Esophagus muscularis mucosa (tissue), 3 donors: ENCODE measurements around the gene TAF11L3.

ENCODE experiments used
- CTCF ChIP-seq, 3 experiments: fragments of 200-600 bp in 2 of 3; fragments of 450-650 bp in 1 of 3; sonication (generic) in 2 of 3; IDR thresholded peaks; one replicate each; pipeline ENCODE4 v1.5.1; 2017 to 2019; ENCODE audit warnings: antibody characterized with exemption in 3 of 3, mild to moderate bottlenecking in 2 of 3, moderate library complexity in 1 of 3
- POLR2A ChIP-seq: fragments of 450-650 bp; IDR thresholded peaks from one replicate; pipeline ENCODE4 v1.6.1; 2017; ENCODE audit warnings: antibody characterized with exemption, moderate library complexity, mild to moderate bottlenecking, low read depth
- POLR2AphosphoS5 ChIP-seq, 2 donors: sonication (generic); formaldehyde crosslinking; IDR thresholded peaks; one replicate each; pipeline ENCODE4 v1.6.1; 2017; ENCODE audit warnings: antibody characterized with exemption in 2 of 2

DNA sequence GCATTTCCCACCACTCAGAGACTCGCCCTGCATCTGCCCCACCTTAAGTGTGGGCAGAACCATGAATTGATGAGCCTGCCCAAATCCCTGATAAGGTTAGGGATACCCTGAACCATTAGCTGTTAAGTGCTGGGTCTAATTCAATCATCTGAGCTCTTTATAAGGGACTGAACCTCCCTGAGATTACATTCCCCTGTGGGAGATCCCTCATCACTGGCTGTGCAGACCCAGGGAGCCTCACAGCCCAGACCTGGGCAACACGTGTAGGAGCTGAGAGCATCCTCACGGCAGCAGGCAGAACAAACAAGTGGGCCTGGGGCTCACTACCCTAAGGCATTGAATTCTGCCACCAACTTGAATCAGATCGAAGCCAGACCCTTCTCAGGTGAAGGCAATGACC lies 20.7 kb upstream of the TAF11L3 start:
- TF ChIP-seq POLR2A (no peak), CTCF (IDR thresholded peaks at IDR 0.05) (no peak), POLR2AphosphoS5 (IDR thresholded peaks at IDR 0.05) (no peak)
